AG04449 (cell line): Measurements from ENCODE around the gene CAD.

Experiments used
- CTCF ChIA-PET: fragments of 350-600 bp; formaldehyde crosslinking; extraction: SDS; loops from one replicate; lab custom pipeline; 2021; ENCODE audit warnings: antibody characterized with exemption; lab: Yijun Ruan, JAX
- POLR2A ChIA-PET: fragments of 400-600, 350-600 bp; formaldehyde crosslinking; extraction: SDS; loops from one replicate; lab custom pipeline; 2020; ENCODE audit warnings: antibody characterized with exemption, inconsistent platforms; lab: Yijun Ruan, JAX
- DNase-seq: peaks from one replicate; pipeline ENCODE4 v3.0.0-alpha.2; 2010; ENCODE audit warnings: low read depth, low spot score
- H3K4me3 ChIP-seq: 2 replicates; pipeline ENCODE4 v1.5.1; 2011; ENCODE audit warnings: low read depth, mild to moderate bottlenecking, control low read depth, low read length
- CTCF ChIP-seq: IDR thresholded peaks from one replicate; pipeline ENCODE4 v1.5.1; 2011; ENCODE audit warnings: mild to moderate bottlenecking, moderate library complexity, low read length, control low read depth, inconsistent platforms; ENCODE audit not compliant: insufficient read depth; ENCODE audit errors: missing control alignments

CAD gene

GRCh38 chr2:27198627-27199026, 18.5 kb upstream of the CAD start:
- ChIA-PET POLR2A (no interaction called here), CTCF (no interaction called here)
- no peak for DNase-seq
- H3K4me3 ChIP-seq: no peak overlapping the region
- no peak for TF ChIP-seq CTCF

DNA sequence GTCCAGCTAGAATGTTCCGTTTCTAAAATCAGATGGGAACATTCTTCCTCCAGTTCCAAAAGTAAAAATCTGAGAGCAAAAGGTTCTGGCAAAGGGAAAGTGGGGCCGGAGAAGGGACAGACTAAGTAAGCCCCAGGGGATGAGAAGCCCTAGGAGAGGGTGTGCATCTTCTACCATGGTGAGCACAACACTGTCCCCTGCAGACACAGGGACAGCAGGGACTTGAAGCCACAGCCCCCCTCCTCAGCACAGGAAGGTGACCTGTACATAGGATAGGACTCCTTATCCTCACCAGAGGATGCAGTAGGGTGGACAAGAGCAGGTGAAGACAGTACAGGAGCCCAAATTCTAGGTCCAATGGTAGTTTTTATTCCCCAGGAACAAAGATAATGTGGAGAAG, 17.9 kb upstream of the CAD start:
- CTCF ChIA-PET: no interaction called here
- H3K4me3 ChIP-seq: no peak overlapping the region
- POLR2A ChIA-PET: no interaction called here
- DNase-seq: no peak
- TF ChIP-seq CTCF: no peak

GRCh38 chr2:27201675-27202074, 15.5 kb upstream of the CAD start:
- TF ChIP-seq CTCF: no peak
- ChIA-PET POLR2A (no interaction called here), CTCF (interaction anchor here (1.0 to 3.3 kb wide), 2 partner anchors 10 to 102 kb away, joined by 3 to 20 read pairs; no protein-coding TSS in a partner anchor)
- DNase-seq: no peak
- no peak overlapping the region for H3K4me3 ChIP-seq

DNA sequence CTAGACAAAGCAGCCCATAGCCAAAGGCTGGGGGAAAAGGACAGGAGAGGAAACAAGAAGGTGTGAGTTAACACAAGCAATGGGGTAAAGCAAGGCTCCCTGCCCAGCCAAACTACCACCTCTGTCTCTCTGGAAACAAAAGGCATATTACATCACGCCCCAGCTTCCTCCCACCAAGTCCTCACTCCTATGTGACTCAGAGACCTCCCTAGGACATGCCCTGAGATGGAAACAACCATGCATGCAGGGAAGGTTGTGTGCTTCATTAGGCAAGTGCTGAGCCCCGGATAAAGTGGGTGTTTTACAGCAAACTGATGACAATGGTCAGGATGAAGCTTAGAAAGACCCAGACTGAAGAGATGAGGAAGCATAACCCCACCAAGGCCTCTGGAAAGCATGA, 14.3 kb upstream of the CAD start:
- POLR2A ChIA-PET: no interaction called here
- H3K4me3 ChIP-seq: no peak overlapping the region

DNA sequence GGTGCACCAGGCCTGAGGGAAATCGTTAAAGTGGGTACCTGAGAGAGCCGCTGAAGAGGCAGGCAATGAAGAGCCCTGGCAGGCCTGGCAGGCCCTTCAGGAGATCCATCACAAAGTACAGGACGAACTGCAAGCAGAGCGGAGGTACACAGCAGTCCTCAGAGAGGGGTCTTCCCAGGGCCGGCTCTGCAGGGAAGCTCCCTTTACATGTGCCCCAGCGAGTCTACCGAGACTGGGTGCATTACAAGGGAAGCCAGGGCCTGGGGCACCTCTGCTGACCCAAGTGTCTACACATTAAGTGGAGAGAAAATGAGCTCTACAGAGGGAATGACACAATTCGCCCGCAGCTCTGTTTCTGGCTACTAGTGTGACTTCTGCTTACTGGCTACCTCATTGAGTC, 13.4 kb upstream of the CAD start:
- DNase-seq: no peak
- POLR2A ChIA-PET: no interaction called here
- CTCF ChIA-PET: interaction anchor here (0.9 to 3.3 kb wide), 5 partner anchors 12 to 104 kb away, joined by 3 to 20 read pairs (median 3); no protein-coding TSS in a partner anchor
- TF ChIP-seq CTCF: no peak
- H3K4me3 ChIP-seq: no peak overlapping the region

More for the DNA sequence above, 14.3 kb upstream of the CAD start:
- DNase-seq: no peak
- TF ChIP-seq CTCF: no peak
- CTCF ChIA-PET: interaction anchor here (1.2 to 3.3 kb wide), 2 partner anchors 11 to 13 kb away, joined by 3 to 20 read pairs; no protein-coding TSS in a partner anchor

DNA sequence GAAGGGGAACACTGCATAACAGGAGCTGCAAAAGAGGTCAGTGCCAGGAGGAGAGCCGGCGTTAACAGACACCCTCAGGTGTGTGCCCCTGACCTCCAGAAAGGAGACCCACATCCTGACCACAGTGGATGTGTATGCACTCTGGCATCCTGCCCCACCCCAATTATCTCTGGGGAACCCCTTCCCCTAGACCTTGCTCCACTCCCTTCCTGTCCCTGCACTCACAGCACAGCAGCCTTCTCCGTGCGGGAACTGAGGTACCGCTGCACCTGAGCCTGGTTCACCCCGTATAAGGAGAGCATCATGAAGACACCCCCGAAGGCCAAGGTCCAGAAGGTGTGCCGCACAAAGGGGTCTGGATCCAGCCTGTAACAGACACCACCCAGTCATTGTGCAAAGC, 12.6 kb upstream of the CAD start:
- TF ChIP-seq CTCF: no peak
- no peak overlapping the region for H3K4me3 ChIP-seq
- DNase-seq: no peak
- ChIA-PET POLR2A (no interaction called here), CTCF (interaction anchor here (0.9 to 1.2 kb wide), 2 partner anchors 13 to 95 kb away, joined by 3 read pairs; no protein-coding TSS in a partner anchor)
